HG02870 (cell line): Measurements from ENCODE around the gene GNS.

Experiments
- ATAC-seq: cut with Tn5 transposase; IDR thresholded peaks from one replicate; pipeline ENCODE4 v1.9.1; 2021; ENCODE audit warnings: mild to moderate bottlenecking, moderate library complexity; ENCODE audit not compliant: unreplicated experiment

The GNS gene

DNA sequence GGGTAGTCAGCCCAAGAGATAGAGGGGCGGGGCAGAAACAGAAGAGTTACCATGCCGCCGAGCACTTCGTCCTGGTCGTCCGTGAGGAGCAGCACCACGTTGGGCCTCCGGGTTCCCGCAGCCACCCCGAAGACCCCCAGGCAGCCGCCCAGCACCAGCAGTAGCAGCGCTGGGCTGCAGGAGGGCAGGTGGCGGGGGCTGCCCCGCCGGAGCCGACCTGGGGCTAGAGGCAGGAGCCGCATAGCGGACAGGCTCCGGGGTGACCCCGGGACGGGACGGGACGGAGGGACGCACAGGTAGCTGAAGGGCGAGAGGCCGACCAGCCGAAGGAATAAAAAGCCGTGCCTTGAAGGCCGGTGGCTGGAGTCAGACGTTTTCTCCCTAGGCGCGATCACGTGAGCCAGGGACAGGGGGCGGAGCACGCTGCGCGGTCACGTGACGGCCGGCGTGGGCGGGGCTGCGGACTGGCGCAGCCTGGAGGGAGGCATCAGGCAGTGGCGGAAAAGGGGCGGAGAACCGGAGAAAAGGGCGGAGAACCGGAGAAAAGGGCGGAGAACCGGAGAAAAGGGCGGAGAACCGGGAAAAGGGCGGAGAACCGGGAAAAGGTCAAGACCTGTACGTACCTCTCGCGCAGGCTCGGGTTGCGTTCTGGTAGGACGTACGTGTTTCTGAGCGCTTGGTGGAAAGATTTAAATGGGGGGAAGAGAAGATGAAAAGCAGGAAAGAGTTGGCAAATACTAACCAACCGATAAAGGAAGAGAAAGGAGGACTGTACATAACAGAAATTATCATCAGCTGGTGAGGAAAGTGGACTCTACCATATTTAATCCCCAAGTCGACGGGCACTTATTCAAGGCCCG lies at the start of gene GNS:
Gene GNS, minus strand, starts transcription at position 372 of the 860 bp plus-strand sequence. Its CDS starts 130 bp downstream, at position 242.
- ATAC-seq, result peak; percentile 68

DNA sequence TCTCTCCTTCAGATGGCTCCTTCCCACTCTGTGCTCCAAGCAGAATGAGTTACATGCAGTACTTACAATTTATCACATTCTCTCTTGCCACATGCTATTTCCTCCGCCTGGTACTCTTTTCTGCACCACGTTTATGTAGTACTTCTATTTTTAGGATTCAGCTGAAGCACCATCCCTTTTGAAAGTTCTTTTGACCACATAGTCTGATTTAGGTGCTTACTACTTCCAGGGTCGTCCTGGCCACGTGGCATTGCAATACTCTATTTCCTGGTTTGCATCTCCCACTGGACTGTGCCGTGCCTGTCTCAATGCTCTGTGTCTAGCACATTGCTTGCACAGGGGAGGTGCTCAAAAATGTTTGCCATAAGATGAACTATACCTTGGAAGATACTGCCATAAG lies 48.9 kb upstream of the GNS start:
- ATAC-seq, result peak; percentile 54

DNA sequence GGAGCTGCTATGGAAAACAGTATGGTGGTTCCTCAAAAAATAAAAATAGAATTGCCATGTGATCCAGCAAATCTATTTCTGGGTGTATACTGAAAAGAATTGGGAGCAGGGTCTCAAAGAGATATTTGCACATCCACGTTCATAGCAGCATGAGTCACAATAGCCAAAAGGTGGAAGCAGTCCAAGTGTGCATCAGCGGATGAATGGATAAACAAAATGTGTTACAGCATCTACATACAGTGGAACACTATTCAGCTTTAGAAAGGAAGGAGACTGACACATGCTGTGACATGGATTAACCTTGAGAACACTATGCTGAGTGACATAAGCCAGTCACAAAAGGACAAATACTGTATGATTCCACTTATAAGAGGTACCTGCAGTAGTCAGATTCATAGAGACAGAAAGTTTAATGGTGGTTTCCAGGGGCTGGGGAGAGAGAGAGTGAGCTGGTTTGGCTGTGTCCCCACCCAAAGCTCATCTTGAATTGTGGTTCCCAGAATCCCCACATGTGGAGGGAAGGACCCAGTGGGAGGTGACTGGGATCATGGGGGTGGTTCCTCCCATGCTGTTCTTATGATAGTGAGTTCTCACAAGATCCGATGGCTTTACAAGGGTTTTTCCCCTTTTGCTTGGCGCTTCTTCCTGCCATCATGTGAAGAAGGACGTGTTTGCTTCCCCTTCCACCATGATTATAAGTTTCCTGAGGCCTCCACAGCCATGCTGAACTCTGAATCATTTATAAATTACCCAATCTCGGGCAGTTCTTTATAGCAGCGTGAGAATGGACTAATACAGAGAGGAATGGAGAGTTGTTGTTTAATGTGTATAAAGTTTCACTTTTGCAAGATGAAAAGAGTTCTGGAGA lies 47.6 kb upstream of the GNS start:
- no peak for ATAC-seq

DNA sequence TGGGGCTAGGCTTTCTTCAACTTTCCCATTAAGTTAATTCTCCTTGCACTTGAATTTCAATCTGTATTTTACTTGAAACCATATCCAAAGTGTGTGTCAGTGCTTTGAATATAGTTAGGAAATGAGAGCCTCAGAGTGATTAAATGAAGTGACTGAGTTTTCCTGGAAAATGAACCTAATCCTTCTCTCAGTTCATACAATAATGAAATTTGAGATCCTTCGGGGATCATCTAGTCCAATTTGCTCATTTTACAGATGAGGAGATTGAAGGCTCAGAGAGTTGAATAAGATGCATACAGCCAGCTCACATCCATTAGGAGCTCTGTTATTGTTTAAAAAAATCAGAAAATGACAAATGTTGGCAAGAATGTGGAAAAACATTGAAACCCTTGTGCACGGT lies 47.0 kb upstream of the GNS start:
- ATAC-seq, result no peak

DNA sequence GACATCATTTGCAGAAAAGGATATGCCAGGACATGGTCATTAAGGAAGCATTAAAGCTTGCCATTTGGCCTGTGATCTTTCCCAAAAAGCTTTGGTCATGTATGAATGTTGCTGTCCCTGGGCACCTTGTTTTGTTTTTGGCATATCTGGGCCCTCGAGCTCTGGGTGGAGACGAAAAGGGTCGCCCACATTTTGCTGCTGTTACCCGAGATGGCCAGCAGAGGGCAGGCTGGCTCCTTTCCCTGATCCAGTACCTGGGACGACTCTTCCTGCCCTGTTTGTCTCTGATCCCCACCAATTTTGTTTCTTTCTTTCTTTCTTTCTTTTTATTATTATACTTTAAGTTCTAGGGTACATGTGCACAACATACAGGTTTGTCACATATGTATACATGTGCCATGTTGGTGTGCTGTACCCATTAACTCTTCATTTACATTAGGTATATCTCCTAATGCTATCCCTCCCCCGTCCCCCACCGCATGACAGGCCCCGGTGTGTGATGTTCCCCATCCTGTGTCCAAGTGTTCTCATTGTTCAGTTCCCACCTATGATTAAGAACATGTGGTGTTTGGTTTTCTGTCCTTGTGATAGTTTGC lies 43.1 kb upstream of the GNS start:
- ATAC-seq, result peak; percentile 31

DNA sequence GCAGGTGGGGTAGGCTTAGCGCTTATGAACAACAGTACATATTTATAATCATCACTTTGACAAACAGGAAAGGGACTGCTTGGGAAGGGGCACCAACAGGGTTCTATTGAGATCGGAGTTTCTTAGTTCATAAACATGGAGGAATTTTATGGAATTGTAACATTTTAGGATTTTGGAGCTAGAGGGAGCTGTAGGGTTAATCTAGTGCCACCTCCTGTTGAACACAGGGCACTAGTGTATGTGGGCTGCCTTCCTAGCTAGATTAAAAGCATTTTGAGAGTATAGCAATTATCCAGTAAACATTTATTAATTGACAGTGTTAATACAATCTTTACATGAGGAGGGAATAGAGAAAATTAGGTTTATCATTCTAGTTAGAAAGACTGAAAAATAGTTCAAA lies 42.2 kb upstream of the GNS start:
- no peak for ATAC-seq

DNA sequence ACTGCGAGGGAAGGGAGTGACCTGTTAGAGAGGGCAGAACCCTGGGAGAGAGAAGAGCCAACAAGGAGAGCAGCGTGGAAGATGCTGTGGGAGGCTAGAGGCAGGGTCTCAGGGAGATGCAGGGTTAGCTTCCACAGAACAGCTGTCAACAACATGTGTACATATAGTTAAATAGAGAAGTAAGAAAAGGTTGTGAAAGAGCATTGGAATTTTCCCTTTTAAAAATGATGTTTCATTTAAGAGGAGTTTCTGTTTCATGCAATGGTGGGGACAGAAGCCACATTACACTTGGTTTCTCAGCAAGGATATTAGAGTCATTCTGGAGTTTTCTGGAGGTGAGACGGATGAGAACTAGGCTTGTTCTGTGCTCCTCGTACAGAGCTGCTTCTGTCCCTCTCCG lies 41.4 kb upstream of the GNS start:
- ATAC-seq, result peak; percentile 72

DNA sequence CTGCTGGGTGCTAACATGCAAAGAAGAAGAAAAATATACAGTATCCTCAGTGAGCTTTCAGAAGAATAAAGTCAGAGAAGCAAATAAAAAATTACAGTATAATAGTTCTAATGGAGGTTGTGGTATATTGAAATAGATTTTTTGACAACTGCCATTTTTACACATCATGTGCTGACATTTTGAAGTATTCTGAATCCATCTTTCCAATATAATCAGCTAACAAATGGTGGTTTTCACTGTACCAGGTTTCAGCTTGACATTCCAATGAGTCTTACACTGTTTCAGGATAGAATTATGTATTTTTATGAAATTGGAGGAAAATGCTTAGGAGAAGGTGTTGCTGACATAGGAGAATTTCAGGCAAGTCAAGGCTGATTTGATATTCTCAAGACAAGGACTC lies 39.0 kb upstream of the GNS start:
- ATAC-seq, result no peak

DNA sequence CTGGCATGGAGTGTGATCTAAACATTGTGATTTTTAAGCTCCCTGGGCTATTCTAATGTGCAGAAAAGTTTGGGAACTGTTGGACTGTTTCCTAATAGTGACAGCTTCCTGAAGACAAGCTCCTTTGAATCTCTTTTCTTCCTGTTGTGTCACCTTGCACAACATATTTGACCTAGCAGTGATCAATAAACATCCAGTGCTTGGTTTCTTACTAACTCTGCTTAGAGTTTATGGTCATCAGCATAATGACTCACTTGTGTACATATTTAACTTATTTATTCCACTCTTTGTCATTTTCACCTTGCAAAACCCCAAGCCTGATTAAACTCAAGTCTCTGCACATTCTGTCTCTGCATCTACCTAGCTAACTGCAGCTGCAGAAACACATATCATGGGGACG lies 38.0 kb upstream of the GNS start:
- ATAC-seq, result no peak

DNA sequence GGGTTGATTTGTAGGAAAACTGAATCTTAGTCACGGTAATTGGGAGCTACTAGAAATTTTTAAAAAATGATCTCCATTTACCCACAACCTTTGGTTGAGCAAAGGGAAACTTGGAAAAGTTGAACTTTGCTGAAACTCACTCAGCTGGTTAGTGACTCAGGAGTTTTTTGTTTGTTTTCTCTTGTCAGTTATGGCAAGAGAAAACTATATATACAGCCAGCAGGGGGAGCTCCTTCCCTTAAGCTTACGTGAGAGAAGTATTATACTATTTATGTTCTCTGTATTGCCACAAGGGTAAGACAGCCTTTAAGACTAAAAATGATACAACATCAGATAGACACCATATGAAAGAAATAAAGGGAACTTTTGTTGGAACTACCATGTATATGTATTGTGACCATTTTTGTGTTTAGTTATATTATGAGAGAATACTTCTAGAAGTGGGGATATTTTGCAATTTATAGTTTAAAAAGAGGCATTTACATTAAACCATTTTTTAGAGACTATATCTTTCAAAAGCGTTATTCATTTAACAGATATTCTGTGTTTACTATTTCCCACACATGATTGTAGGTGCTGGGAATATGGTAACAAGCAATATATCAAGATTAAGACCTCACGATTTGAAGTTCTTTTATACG lies 37.1 kb upstream of the GNS start:
- peak; percentile 51 for ATAC-seq

DNA sequence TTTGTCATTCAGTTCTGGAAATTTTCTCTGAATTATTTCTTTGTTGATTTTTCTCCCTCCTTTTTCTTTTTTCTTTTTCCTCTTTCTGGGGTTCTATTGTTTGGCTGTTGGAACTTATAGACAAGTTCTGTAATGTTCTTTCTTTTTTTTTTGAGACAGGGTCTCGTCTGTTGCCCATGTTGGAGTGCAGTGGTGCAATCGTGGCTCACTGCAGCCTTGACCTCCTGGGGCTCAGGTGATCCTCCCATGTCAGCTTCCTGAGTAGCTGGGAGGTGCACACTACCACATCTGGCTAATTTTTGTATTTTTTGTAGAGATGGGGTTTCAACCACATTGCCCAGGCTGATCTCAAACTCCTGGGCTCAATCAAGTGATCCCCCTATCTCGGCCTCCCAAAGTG lies 35.1 kb upstream of the GNS start:
- no peak for ATAC-seq

DNA sequence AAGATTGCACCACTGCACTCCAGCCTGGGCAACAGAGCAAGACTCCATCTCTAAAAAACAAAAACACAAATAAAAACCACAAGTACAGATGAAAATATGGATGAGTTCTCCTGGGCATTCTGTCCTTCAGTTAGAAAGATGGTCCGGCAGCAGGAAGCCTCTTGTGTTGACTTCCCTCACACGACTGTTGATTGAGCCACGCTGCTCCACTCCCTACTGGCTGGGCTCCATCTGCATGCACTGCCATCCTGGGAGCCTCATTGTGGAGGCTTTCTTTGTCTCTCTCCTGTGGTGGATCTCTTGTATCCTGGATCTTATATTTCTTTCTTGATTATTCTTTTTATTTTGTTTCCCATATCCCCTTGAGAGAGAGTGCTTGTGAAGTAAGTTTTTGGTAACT lies 34.4 kb upstream of the GNS start:
- ATAC-seq, result no peak

DNA sequence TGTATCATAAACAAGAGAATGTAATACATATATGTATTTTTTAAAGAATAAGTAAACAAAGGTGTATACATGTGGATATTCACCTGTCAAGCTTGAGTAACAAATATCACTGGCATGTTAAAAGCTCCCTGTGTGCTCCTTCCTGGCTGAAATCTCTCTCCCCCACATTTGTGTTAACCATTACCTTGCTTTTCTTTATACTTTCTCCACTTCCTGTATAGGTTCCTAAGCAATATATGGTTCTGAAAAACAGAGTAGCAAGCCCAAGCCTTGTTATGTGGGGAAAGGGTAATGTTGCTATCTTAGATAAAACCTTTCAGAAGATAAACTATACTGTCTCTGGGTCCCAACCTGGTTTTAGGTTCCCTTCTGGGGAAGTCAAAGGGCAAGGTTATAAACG lies 32.9 kb upstream of the GNS start:
- ATAC-seq, result no peak

DNA sequence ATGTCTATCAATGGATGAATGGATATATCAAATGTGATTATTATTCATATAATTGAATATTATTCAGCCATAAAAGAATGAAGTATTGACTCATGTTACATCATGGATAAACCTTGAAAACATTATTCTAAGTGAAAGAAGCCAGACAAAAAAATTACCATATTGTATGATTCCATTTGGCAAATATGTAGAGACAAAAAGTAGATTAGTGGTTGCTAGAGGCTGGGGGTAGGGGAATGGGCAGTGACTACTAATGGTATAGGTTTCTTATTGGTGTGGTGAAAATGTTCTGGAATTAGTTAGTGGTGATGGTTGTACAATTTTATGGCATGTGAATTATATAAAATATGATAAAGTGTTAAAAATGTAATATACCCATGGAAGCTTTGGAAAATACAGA lies 31.8 kb upstream of the GNS start:
- no peak for ATAC-seq

DNA sequence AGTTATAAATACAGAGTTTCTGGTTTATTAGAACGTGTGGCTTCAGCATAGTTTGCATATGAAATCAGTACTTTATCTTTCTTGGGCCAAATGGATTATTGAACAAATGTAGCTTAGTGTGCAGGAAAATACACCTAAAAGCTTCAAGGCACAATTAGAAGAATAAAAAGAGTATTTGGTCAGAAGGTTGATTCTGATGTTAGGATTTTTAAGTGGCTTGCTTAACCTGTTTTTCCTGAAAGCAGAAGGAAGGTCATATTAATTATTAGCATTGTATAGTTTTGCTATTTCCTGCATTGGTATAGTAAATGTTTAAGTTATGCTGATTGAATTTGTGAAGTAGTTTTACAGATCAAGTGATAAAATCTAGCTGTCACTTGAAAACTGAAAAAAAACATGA lies 31.0 kb upstream of the GNS start:
- no peak for ATAC-seq

DNA sequence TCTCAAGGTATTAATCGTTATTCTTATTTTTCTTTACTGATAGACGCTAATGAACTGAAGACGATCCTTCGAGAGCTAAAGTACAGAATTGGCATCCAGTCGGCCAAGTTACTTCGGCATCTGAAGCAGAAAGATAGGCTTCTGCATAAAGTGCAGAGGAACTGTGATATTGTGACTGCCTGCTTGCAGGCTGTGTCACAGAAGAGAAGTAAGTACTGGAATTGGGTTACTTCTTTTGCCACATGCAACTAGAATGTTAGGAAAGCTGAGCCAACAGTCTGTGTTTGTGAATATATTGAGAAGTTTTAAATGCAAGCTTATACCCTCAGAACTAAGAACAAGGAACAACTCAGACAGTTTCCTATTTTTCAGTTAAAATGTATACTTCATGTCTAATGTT lies 26.6 kb upstream of the GNS start:
- no peak for ATAC-seq

DNA sequence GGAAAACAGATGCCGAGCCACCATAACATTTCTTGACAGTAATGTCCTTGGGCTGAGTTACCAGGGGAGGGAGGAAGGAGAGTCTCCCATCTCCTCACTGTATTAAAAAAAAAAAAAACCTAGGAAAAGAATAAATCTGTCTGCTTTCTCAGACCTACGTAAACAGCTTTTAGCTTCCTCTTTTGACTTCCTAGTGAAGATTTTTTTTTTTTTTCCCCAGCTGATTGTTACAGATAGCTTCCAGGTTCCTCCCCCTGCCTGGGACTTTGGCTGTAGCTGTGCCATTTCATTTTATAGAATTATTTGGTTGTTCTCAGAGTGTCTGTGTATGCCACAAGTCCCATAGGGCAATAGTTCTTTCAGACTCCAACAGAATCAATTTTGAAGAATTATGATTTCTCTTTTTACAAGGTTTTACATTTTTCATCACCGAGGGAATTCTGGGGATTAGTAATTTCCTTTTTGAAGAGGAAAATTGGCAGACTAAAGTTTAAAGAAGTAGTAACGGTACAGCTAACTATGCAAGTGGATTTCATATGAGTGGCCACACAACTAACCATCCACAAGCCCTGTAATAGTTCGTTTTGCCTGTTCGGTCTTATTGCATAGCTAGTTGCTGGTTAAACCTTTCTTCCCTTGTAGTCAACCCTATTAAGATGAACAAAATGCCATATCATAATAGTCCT lies 23.1 kb upstream of the GNS start:
- no peak for ATAC-seq

DNA sequence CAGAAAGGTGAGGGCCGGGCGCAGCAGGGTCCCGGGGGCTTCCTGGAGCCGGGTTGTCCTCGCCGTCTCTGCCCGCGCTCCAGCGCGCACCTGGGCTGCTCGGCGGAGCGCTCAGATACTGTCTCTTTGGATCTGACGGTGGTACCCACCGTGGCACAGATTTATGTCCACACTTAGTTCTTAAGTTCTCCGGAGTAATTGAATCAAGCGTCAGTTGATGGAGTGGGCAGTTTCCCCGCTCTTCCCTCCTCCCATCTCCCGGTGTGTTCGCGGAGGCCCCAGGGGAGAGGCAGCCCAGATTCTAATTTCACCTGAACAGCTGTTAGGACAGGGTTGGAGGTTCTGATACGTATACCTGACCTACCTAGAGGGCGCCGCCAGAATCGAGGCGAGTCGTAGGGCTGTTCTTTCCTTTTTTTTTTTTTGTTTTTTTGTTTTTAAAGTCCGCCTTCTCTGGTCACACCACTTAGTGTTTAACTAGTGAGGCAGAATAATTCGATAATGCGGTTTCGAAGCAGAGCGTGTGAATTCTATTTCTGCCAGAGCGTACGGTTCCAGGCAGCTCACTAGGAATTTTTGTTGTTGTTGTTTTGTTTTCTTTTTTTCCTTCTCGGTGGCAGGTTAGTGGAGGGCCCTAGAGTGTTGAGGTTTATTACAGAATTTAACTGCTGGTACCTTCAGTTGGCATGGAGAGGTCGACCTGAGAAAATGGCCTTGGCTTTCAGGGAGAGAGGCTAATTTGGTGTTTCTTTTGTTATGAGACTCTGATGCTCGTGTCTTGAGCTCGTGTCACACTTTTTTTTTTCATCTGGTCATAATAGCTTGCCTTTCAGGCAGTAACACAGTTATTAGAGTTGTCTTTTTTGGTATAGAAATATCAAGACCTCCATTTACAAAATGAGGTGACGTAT lies 22.3 kb upstream of the GNS start:
- no peak for ATAC-seq

DNA sequence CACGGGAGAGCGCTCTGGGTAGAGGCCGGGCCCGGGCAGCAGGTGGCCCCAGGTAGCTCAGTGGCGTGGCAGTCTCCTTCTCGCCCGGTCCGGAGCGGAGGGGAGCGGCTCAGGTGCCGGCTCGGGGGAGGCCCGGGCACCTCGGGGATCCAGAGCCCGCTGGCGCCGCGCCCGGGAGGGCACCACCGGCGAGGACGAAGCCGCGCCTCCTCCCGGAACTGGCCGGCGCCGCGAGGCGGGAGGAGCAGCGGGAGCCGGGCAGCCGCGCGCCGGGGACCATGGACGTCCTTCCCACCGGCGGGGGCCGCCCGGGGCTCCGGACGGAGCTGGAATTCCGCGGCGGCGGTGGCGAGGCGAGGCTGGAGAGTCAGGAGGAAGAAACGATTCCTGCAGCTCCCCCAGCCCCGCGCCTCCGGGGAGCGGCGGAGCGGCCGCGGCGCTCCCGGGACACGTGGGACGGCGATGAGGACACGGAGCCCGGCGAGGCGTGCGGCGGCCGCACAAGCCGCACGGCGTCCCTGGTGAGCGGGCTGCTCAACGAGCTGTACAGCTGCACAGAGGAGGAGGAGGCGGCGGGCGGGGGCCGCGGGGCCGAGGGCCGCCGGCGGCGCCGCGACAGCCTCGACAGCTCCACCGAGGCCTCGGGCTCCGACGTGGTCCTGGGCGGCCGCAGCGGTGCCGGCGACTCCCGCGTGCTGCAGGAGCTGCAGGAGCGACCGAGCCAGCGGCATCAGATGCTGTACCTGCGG lies 21.5 kb upstream of the GNS start:
- ATAC-seq, result no peak
